ENCODE data around the gene EFNA4.

EFNA4 gene

GRCh38 chr1:155044365-155044764 lies 19.2 kb upstream of the EFNA4 start:
- no peak for TF ChIP-seq SIN3A (IDR thresholded peaks at IDR 0.05; ENCODE audit: borderline replicate concordance, insufficient read depth, low read length)
- TF ChIP-seq REST (IDR thresholded peaks at IDR 0.05; ENCODE audit: insufficient read depth in 1 of 2, low read depth in 2 of 2, low read length in 2 of 2): no peak
- no peak for TF ChIP-seq TAF1 (IDR thresholded peaks at IDR 0.05; ENCODE audit: borderline replicate concordance, insufficient read depth, low read length)
- TF ChIP-seq POLR2AphosphoS5 (IDR thresholded peaks at IDR 0.05; ENCODE audit: low read depth, low read length): no peak
- no peak for TF ChIP-seq FOXP2 (optimal IDR thresholded peaks at IDR 0.05; ENCODE audit: borderline replicate concordance, extremely low read depth, extremely low read length, insufficient read depth)

GRCh38 chr1:155044812-155045657 lies 18.5 kb upstream of the EFNA4 start:
- TF ChIP-seq SIN3A (IDR thresholded peaks at IDR 0.05; ENCODE audit: borderline replicate concordance, insufficient read depth, low read length) (no peak), POLR2AphosphoS5 (IDR thresholded peaks at IDR 0.05; ENCODE audit: low read depth, low read length) (no peak), FOXP2 (optimal IDR thresholded peaks at IDR 0.05; ENCODE audit: borderline replicate concordance, extremely low read depth, extremely low read length, insufficient read depth) (no peak), TAF1 (IDR thresholded peaks at IDR 0.05; ENCODE audit: borderline replicate concordance, insufficient read depth, low read length) (no peak), REST (IDR thresholded peaks at IDR 0.05; ENCODE audit: insufficient read depth in 1 of 2, low read depth in 2 of 2, low read length in 2 of 2) (no peak)

- TF ChIP-seq TAF1 (IDR thresholded peaks at IDR 0.05; ENCODE audit: borderline replicate concordance, insufficient read depth, low read length) (no peak), POLR2AphosphoS5 (IDR thresholded peaks at IDR 0.05; ENCODE audit: low read depth, low read length) (no peak), FOXP2 (optimal IDR thresholded peaks at IDR 0.05; ENCODE audit: borderline replicate concordance, extremely low read depth, extremely low read length, insufficient read depth) (no peak), SIN3A (IDR thresholded peaks at IDR 0.05; ENCODE audit: borderline replicate concordance, insufficient read depth, low read length) (no peak), REST (IDR thresholded peaks at IDR 0.05; ENCODE audit: insufficient read depth in 1 of 2, low read depth in 2 of 2, low read length in 2 of 2) (no peak)
These were observed 14.8 kb upstream of the EFNA4 start for GRCh38 chr1:155048449-155049334.

- TF ChIP-seq TAF1 (IDR thresholded peaks at IDR 0.05; ENCODE audit: borderline replicate concordance, insufficient read depth, low read length) (no peak), FOXP2 (optimal IDR thresholded peaks at IDR 0.05; ENCODE audit: borderline replicate concordance, extremely low read depth, extremely low read length, insufficient read depth) (no peak), REST (IDR thresholded peaks at IDR 0.05; ENCODE audit: insufficient read depth in 1 of 2, low read depth in 2 of 2, low read length in 2 of 2) (0 out of 4 replicates have a peak, but pooled peaks of 1 of the 2 experiments have one; percentile 57), POLR2AphosphoS5 (IDR thresholded peaks at IDR 0.05; ENCODE audit: low read depth, low read length) (no peak), SIN3A (IDR thresholded peaks at IDR 0.05; ENCODE audit: borderline replicate concordance, insufficient read depth, low read length) (no peak)
These were observed 13.6 kb upstream of the EFNA4 start for GRCh38 chr1:155049651-155050559.

Data from PFSK-1 (cell line).